Inferior parietal cortex (tissue), 1 donor: ENCODE measurements around the gene APOL1.
"Not testable (repeated sequence)": the region's sequence is repeated elsewhere in the genome, so short reads cannot be mapped to it uniquely, and the experiment has no call there.

Experiments used
- DNase-seq: peaks from one replicate; pipeline ENCODE4 v3.0.0-alpha.2; 2016; ENCODE audit errors: extremely low spot score

APOL1 gene

DNA sequence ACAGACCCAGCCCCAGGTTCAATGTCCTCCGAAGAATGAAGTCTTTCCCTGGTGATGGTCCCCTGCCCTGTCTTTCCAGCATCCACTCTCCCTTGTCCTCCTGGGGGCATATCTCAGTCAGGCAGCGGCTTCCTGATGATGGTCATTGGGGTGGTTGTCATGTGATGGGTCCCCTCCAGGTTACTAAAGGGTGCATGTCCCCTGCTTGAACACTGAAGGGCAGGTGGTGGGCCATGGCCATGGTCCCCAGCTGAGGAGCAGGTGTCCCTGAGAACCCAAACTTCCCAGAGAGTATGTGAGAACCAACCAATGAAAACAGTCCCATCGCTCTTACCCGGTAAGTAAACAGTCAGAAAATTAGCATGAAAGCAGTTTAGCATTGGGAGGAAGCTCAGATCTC is 14.1 kb downstream of the APOL1 start:
- no peak for DNase-seq

- no peak for DNase-seq
Measured at GRCh38 chr22:36267896-36268485, 15.1 kb downstream of the APOL1 start.

DNA sequence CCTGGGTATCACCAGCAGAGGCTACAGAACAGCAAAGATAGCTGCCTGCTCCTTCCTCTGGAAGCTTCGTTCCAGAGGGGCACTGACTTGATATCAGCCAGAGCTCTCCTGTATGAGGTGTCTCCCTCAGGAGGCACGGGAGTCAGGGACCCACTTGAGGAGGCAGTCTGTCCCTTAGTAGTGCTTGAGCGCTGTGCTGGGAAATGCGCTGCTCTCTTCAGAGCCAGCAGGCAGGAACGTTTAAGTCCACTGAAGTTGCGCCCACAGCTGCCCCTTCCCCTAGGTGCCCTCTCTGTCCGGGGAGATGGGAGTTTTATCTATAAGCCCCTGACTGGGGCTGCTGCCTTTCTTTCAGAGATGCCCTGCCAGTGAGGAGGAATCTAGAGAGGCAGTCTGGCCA is 18.3 kb downstream of the APOL1 start:
- DNase-seq, result not testable (repeated sequence)

DNA sequence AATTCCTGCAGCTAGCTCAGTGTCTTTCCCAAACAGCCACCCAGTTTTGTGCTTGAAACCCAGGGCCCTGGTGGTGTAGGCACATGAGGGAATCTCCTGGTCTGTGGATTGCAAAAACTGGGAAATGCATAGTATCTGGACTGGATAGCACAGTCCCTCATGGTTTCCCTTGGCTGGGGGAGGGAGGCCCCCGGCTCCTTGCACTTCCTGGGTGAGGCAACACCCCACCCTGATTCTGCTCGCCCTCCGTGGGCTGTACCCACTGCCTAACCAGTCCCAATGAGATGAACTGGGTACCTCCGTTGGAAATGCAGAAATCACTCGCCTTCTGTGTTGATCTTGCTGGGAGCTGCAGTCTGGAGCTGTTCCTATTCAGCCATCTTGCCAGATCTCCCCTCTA is 19.0 kb downstream of the APOL1 start:
- not testable (repeated sequence) for DNase-seq

DNA sequence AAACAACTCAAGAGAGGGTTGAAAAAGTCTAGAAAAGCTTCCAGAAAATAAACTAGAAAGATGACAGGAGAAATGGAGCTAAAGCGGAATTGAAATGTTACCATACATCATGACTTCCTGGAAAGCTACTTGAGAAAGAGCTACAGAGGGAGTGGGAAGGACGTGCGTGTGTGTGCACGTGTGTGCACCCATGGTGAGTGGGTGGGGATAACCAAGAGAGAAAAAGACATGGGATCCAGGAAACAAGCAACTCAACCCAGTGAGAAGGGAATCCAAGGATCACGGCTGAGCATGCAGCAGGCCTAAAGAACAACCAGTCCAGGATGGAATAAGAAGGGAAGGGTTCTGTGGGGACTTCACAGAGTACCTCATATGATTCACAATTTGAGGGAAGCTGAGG is 21.6 kb downstream of the APOL1 start:
- no peak for DNase-seq

DNA sequence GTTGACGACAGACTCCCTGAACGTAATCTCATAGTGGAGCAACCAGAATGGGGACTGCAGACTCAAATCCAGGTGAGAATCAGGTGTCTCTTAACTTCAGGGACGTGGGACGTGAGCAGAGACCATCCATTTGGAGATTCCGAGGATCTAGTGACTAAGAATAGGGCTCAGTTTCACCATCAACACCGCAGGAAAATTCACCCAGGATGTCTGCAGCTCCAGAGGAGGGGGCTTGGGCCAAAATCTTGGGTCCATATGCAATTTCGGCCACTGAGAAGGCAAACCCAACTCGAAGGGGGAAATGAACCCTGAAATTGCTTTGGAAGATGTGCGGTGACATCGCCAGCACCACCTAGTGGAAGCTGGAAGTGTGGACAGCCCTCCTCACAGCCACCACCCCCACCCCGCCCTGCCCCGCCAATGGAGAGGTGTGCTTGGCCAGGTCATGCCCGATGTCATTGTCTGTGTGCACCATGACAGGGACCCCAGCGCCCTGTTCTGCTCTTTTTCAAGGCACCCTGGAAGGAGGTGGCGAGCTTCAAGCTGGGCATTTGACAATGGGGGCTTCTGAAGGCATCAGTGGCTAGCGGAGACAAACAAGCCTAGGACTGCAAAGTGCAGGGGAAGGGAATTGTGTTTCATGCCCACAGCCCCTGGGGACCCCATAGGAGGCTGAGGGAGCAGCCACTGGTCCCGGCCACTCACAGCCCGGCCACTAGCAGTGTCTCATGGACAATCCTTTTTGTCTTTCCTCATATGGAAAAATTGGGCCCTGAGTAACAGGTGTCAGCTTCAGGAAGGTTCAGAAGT is 24.8 kb downstream of the APOL1 start:
- peak; percentile 59 for DNase-seq

- DNase-seq, result no peak
Measured at GRCh38 chr22:36279219-36279666, 26.3 kb downstream of the APOL1 start.

DNA sequence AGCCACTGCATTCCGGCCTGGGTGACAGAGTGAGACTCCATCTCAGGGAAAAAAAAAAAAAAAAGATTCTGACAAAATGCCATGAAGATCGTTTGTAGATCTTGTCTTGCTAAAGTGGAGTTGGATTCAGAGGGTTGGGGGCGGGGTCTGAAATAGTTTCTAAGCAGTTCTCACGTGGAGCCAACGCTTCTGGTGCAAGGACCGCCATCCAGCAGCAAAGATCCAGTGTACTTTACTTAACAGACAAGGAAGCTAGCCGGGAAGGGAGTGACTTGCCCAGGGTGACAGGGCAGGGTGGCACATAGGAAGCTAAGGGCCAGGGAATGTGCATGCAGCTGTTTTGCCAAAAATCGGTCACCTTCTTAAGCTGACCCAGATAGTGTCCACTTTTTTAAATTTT is 27.4 kb downstream of the APOL1 start:
- DNase-seq, result no peak

- DNase-seq, result no peak
Measured at GRCh38 chr22:36281781-36282327, 28.9 kb downstream of the APOL1 start.

- no peak for DNase-seq
Measured at GRCh38 chr22:36282328-36282831, 29.4 kb downstream of the APOL1 start.

- no peak for DNase-seq
Measured at GRCh38 chr22:36284171-36284571, 31.2 kb downstream of the APOL1 start.

DNA sequence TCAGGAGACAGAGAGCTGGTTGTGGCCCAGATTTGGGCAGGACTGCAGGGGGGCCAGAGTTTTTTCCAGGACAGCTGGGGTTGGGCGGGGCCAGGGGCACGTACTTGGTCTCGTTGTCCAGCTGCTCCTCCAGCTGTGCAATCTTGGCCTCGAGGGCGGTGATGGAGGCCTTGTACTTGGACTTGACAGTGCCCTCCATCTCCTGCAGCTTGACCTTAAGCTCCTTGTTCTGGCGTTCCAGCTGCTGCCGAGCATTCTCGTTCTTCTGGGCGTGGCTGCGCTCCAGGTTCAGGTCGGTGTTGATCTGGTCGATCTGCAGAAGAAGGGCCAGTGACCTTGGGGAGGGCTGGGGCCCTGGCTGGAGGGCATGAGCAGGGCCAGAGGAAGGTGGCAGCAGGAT is 32.1 kb downstream of the APOL1 start:
- DNase-seq, result no peak

GRCh38 chr22:36285545-36285944 is 32.6 kb downstream of the APOL1 start:
- no peak for DNase-seq

DNA sequence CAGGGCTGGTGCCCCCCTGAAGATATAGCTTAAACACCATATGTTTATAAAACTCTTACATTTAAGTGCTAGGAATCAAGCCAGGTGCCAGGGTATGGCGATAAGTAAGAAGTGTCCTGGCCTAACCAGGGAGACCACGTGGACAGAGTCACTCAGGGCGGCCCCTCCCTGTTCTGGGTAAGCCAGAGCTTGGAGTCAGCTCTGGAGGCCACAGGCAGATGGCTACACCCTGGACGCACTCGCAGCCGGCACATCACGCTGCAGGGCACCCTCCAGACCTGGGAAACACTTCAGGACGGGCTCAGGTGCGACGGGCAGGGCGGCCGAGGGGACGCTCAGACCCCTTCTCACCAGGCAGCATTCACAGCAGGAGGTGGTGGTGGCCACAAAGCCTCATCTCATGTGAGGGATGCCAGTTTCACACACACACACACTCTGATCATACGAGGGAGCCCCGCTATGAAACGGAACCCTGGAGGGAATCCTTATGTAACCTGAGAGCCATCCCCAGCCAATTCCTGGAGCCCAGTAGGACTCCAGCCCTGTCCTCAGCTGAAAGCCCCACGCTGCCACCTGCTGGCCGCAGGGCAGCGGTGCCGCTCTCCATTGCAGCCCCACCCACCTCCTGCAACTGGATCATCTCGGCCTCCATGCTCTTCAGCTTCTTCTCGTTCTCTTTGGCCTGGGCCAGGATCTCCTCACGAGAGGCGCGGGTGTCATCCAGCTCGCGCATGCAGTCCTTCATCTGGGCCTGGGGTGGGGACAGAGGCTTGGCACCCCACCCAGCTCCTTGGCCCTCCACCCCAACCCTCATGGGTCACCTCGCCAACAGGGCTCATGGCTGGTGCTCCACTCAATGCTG is 33.4 kb downstream of the APOL1 start:
- peak; percentile 78 for DNase-seq

GRCh38 chr22:36287881-36288515 is 35.1 kb downstream of the APOL1 start:
- DNase-seq, result no peak

- DNase-seq, result no peak
Measured at GRCh38 chr22:36288571-36289405, 35.9 kb downstream of the APOL1 start.

- DNase-seq, result no peak
Measured at GRCh38 chr22:36289406-36289870, 36.5 kb downstream of the APOL1 start.

GRCh38 chr22:36289948-36290371 is 37.0 kb downstream of the APOL1 start:
- not testable (repeated sequence) for DNase-seq

DNA sequence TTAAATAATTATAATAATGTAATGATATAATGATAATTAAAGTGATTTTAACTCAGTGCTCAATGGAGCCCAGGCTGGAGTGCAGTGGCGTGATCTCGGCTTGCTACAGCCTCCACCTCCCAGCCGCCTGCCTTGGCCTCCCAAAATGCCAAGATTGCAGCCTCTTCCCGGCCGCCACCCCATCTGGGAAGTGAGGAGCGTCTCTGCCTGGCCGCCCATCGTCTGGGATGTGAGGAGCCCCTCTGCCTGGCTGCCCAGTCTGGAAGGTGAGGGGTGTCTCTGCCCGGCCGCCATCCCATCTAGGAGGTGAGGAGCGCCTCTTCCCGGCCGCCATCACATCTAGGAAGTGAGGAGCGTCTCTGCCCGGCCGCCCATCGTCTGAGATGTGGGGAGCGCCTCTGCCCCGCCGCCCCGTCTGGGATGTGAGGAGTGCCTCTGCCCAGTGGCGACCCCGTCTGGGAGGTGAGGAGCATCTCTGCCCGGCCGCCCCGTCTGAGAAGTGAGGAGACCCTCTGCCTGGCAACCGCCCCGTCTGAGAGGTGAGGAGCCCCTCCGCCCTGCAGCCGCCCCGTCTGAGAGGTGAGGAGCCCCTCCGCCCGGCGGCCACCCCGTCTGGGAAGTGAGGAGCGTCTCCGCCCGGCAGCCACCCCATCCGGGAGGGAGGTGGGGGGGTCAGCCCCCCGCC is 37.6 kb downstream of the APOL1 start:
- DNase-seq, result not testable (repeated sequence)
